Endothelial cell (in vitro differentiated cells): Measurements from ENCODE around the gene MAN1A1. TPM values are rescaled to one million over a fixed set of nuclear protein-coding genes. Genes with fewer than 3 reads are reported as not detected.

Source experiments
- DNase-seq: peaks from one replicate; pipeline ENCODE4 v3.0.0; 2021; ENCODE audit warnings: low spot score
- H3K27ac Mint-ChIP-seq: one replicate; pipeline ENCODE4 v1.8.0; 2021; ENCODE audit warnings: mixed read lengths, inconsistent platforms; ENCODE audit not compliant: unreplicated experiment
- H3K27me3 Mint-ChIP-seq: one replicate; pipeline ENCODE4 v1.8.0; 2021; ENCODE audit warnings: mild to moderate bottlenecking, moderate library complexity, mixed read lengths, inconsistent platforms; ENCODE audit not compliant: unreplicated experiment
- H3K36me3 Mint-ChIP-seq: one replicate; pipeline ENCODE4 v1.8.0; 2021; ENCODE audit warnings: mild to moderate bottlenecking, low read depth, mixed read lengths, inconsistent platforms; ENCODE audit not compliant: unreplicated experiment
- H3K4me1 Mint-ChIP-seq: one replicate; pipeline ENCODE4 v1.8.0; 2021; ENCODE audit warnings: mild to moderate bottlenecking, mixed read lengths, inconsistent platforms; ENCODE audit not compliant: unreplicated experiment
- H3K4me3 Mint-ChIP-seq: one replicate; pipeline ENCODE4 v1.8.0; 2021; ENCODE audit warnings: mild to moderate bottlenecking, mixed read lengths, inconsistent platforms; ENCODE audit not compliant: unreplicated experiment
- H3K9me3 Mint-ChIP-seq: one replicate; pipeline ENCODE4 v1.8.0; 2021; ENCODE audit warnings: mixed read lengths, inconsistent platforms; ENCODE audit not compliant: unreplicated experiment
- CTCF ChIP-seq: fragments of 200-600 bp; sonication (generic); IDR thresholded peaks from one replicate; pipeline ENCODE4 v1.5.0; 2021; ENCODE audit warnings: antibody characterized with exemption; ENCODE audit not compliant: unreplicated experiment
- long read RNA-seq: library from polyadenylated mRNA; unstranded; transcript quantifications from one replicate; pipeline ENCODE4 v2.0.0, GENCODE V29; 2020; ENCODE audit not compliant: unreplicated experiment
- total RNA-seq: library from RNA; stranded (reverse); fragmentation: NEBNext Ultra II Directional; extraction: Animal tissue kit (Norgen Biotek cat#: 25700); gene quantifications from one replicate; pipeline ENCODE4 v1.2.1, GENCODE V29; 2021; ENCODE audit not compliant: unreplicated experiment

The MAN1A1 gene
- 34.4 TPM for total RNA-seq
- long read RNA-seq, partial matches to known transcripts, result 1 of 5 reads
- long read RNA-seq, other reads (novel, unspliced or antisense), result 4 of 5 reads

GRCh38 chr6:119349361-119350201 lies at the start of gene MAN1A1:
TSS of gene MAN1A1 (minus strand) at chr6:119349761. CDS start at chr6:119349065, 696 bp downstream.
- H3K36me3 Mint-ChIP-seq, result peaks cover 9% of the 10 kb centered on the region
- no peaks in the 10 kb centered on the region for H3K9me3 Mint-ChIP-seq
- peaks cover 41% of the 10 kb centered on the region for H3K4me1 Mint-ChIP-seq
- peak within 1 kb of the TSS; percentile 91 for H3K4me3 Mint-ChIP-seq
- H3K27me3 Mint-ChIP-seq, result peaks cover 10% of the 10 kb centered on the region
- DNase-seq, result peak; percentile 94
- H3K27ac Mint-ChIP-seq, result peak within 1 kb of the TSS; percentile 10
- TF ChIP-seq CTCF, result no peak

- H3K4me1 Mint-ChIP-seq, result no peaks in the 10 kb centered on the region
- TF ChIP-seq CTCF, result no peak
- H3K27me3 Mint-ChIP-seq, result no peaks in the 10 kb centered on the region
- no peak overlapping the region for H3K27ac Mint-ChIP-seq
- DNase-seq, result no peak
- H3K4me3 Mint-ChIP-seq, result no peak overlapping the region
- H3K9me3 Mint-ChIP-seq, result peaks cover 10% of the 10 kb centered on the region
- H3K36me3 Mint-ChIP-seq, result peaks cover 12% of the 10 kb centered on the region
Observed at GRCh38 chr6:119395192-119395591, 45.6 kb upstream of the MAN1A1 start.

GRCh38 chr6:119390247-119390793 lies 40.8 kb upstream of the MAN1A1 start:
- H3K4me1 Mint-ChIP-seq, result no peaks in the 10 kb centered on the region
- H3K4me3 Mint-ChIP-seq, result no peak overlapping the region
- DNase-seq, result no peak

GRCh38 chr6:119385994-119386393 lies 36.4 kb upstream of the MAN1A1 start:
- no peaks in the 10 kb centered on the region for H3K4me1 Mint-ChIP-seq
- no peaks in the 10 kb centered on the region for H3K36me3 Mint-ChIP-seq
- H3K4me3 Mint-ChIP-seq, result no peak overlapping the region
- H3K27ac Mint-ChIP-seq, result no peak overlapping the region
- no peaks in the 10 kb centered on the region for H3K9me3 Mint-ChIP-seq
- no peak for TF ChIP-seq CTCF
- no peaks in the 10 kb centered on the region for H3K27me3 Mint-ChIP-seq
- DNase-seq, result no peak

More at GRCh38 chr6:119390247-119390793, 40.8 kb upstream of the MAN1A1 start:
- TF ChIP-seq CTCF, result no peak
- Mint-ChIP-seq H3K27ac (no peak overlapping the region), H3K27me3 (no peaks in the 10 kb centered on the region), H3K9me3 (no peaks in the 10 kb centered on the region), H3K36me3 (no peaks in the 10 kb centered on the region)

GRCh38 chr6:119384444-119384843 lies 34.9 kb upstream of the MAN1A1 start:
- Mint-ChIP-seq H3K4me3 (no peak overlapping the region), H3K36me3 (no peaks in the 10 kb centered on the region), H3K9me3 (no peaks in the 10 kb centered on the region), H3K27ac (no peak overlapping the region), H3K4me1 (no peaks in the 10 kb centered on the region), H3K27me3 (no peaks in the 10 kb centered on the region)
- DNase-seq, result no peak
- TF ChIP-seq CTCF, result no peak
